Heart right ventricle (tissue), 16 donors: ENCODE data around the gene CA14. TPM values are rescaled to one million over a fixed set of nuclear protein-coding genes. Genes with fewer than 3 reads are reported as not detected.
A peak's percentile ranks its signal among the peaks of the same experiment; 100 is the strongest.

ENCODE experiments used
- ATAC-seq, 8 donors: fragments of 200-7000 bp; cut with Tn5 transposase; one replicate each; pipeline ENCODE4 v1.9.1; 2020; ENCODE audit warnings: mild to moderate bottlenecking in 8 of 8, moderate library complexity in 8 of 8, moderate number of reproducible peaks in 1 of 8
- DNase-seq, 2 donors: peaks; one replicate each; pipeline ENCODE4 v3.0.0-alpha.2; 2020
- H3K27ac ChIP-seq, 10 donors: fragments of 200-600 bp; sonication (generic) in 2 of 10; one replicate each; pipeline versions ENCODE4 v1.5.0 to v1.8.0; 2020 to 2022; ENCODE audit warnings: mild to moderate bottlenecking in 3 of 10
- H3K27me3 ChIP-seq, 7 donors: fragments of 200-600 bp; one replicate each; pipeline ENCODE4 v1.8.0; 2021 to 2022; ENCODE audit warnings: mild to moderate bottlenecking in 2 of 7
- H3K36me3 ChIP-seq, 9 donors: fragments of 200-600 bp; sonication (generic) in 1 of 9; one replicate each; pipeline versions ENCODE4 v1.5.0 to v1.8.0; 2020 to 2022; ENCODE audit warnings: mild to moderate bottlenecking in 2 of 9
- H3K4me1 ChIP-seq, 9 donors: fragments of 200-600 bp; sonication (generic) in 1 of 9; one replicate each; pipeline versions ENCODE4 v1.5.0 to v1.8.0; 2020 to 2022; ENCODE audit warnings: mild to moderate bottlenecking in 4 of 9
- H3K4me3 ChIP-seq, 10 donors: fragments of 200-600 bp; sonication (generic) in 2 of 10; one replicate each; pipeline versions ENCODE4 v1.5.0 to v1.8.0; 2020 to 2022; ENCODE audit warnings: mild to moderate bottlenecking in 7 of 10, moderate library complexity in 2 of 10
- H3K9me3 ChIP-seq, 11 donors: fragments of 200-600 bp in 10 of 11; sonication (generic) in 2 of 11; one replicate each; pipeline versions ENCODE4 v1.5.0 to v1.8.0; 2013 to 2022; ENCODE audit warnings: mild to moderate bottlenecking in 2 of 11, control low read depth in 1 of 11, moderate library complexity in 1 of 11
- CTCF ChIP-seq, 9 donors: fragments of 200-600 bp; sonication (generic) in 2 of 9; IDR thresholded peaks; one replicate each; pipeline versions ENCODE4 v1.5.0 to v1.8.0; 2021 to 2022; ENCODE audit warnings: antibody characterized with exemption in 9 of 9, mild to moderate bottlenecking in 5 of 9, moderate library complexity in 1 of 9
- WGBS, 2 donors: extraction: QIAGEN DNeasy Blood & Tissue Kit; methylation state at CpG; one replicate each; pipeline ENCODE4 v1.1.7; 2013; ENCODE audit warnings: inconsistent platforms in 1 of 2; 5-methylcytosine and 5-hydroxymethylcytosine counted together
- intact Hi-C, 10 donors: fragments of 100-400 bp; cut with DNase I; formaldehyde crosslinking; loops; one replicate each; pipeline versions ENCODE4 v1.11.1 to v1.14.2; 2022
- polyA plus RNA-seq, 2 donors: library from polyadenylated mRNA; stranded (reverse); fragments of 200-250 nt; gene quantifications; one replicate each; pipeline ENCODE4 v1.2.3, GENCODE V29; 2013
- total RNA-seq, 10 donors: library from RNA; stranded (reverse); fragmentation: NEBNext Ultra II Directional in 3 of 10; extraction: Animal tissue kit (Norgen Biotek cat#: 25700) in 3 of 10; gene quantifications; one replicate each; pipeline versions ENCODE4 v1.2.1 to v1.2.4, GENCODE V29; 2021 to 2023
- donor health status: Arrhythmogenic right ventricular cardiomyopathy.
- donor health status: ischemic (EF 13 %, LVEDD 7.1; RV severe dilation, severe dysfunction).
- donor health status: healthy with polysubstance abuse.
- donor health status: DM: no; HTN: yes; CAD: no.
- donor health status: DM: no; HTN: no; CAD: no.
- donor health status: ischemic (EF 25% LVEDD 6.9; RV normal size, moderate dysfunction).
- donor health status: ischemic (EF 25% LVEDD 5.7; RV mildly dilated, moderate dysfunction).
- donor health status: healthy.
- donor health status: DM: yes; HTN: yes; CAD: no.
- donor health status: Ischemic cardiomyopathy.
- donor health status: ischemic (EF 35%, LVEDD 5.7; RV mildly dilated, moderate dysfunction).
- donor health status: nonischemic (EF 11% LVEDD 7.7; RV severe dilation, severe dysfunction).
- donor health status: DM: yes; HTN: yes; CAD: no.
- donor health status: PGD.
- donor health status: ischemic (EF 29% LVEDD 5.4; RV normal size, mild dysfunction).
- donor health status: nonischemic (EF 23%, LVEDD 6.1; RV moderate dilation, normal function).

The CA14 gene
- total and polyA plus RNA-seq, 12 donors: 0.48 to 18.5 (median 3.4) TPM

- Histone ChIP-seq H3K27ac (peak overlapping the region in 3 of 10 donors; percentile 26 to 59 (median 34)), H3K36me3 (peaks cover 0 to 4% (median 1%) of the 10 kb centered on the region in 9 donors), H3K9me3 (no peaks in the 10 kb centered on the region), H3K4me3 (no peak overlapping the region), H3K27me3 (peaks cover 0 to 32% (median 0%) of the 10 kb centered on the region in 7 donors), H3K4me1 (peaks cover 5 to 48% (median 22%) of the 10 kb centered on the region in 9 donors)
- intact Hi-C loops: loop anchor here in 3 of 10 donors (5.0 to 10.0 kb wide), 3 partner anchors 63 to 436 kb away; partner anchors contain the start of genes GOLPH3L (in 1 of the 3) and PRPF3 (in 1 of the 3)
- peak in 2 of 8 donors; percentile 17 to 39 for ATAC-seq
- 36 to 53% methylated on average over 4 of the region's 4 CpGs for WGBS, 2 donors
- DNase-seq: no peak
- TF ChIP-seq CTCF (IDR thresholded peaks at IDR 0.05): no peak
These were observed 1.6 kb downstream of the CA14 start for GRCh38 chr1:150259217-150259616.

GRCh38 chr1:150259758-150260669, 2.4 kb downstream of the CA14 start:
- peak overlapping the region in 1 of 10 donors; percentile 10 for H3K4me3 ChIP-seq
- WGBS, 2 donors: 18 to 20% methylated on average over 11 of the region's 11 CpGs
- DNase-seq (no peak), ATAC-seq (peak in 7 of 8 donors; percentile 8 to 75 (median 37))
- TF ChIP-seq CTCF (IDR thresholded peaks at IDR 0.05): no peak
- H3K9me3 ChIP-seq: no peaks in the 10 kb centered on the region
- H3K27ac ChIP-seq: peak overlapping the region in 5 of 10 donors; percentile 15 to 59 (median 37)
- H3K27me3 ChIP-seq: peaks cover 0 to 32% (median 0%) of the 10 kb centered on the region in 7 donors
- peaks cover 5 to 48% (median 22%) of the 10 kb centered on the region in 9 donors for H3K4me1 ChIP-seq
- intact Hi-C loops: loop anchor here in 3 of 10 donors (5.0 to 10.0 kb wide), 3 partner anchors 62 to 435 kb away; partner anchors contain the start of genes GOLPH3L (in 1 of the 3) and PRPF3 (in 1 of the 3)
- peaks cover 0 to 12% (median 9%) of the 10 kb centered on the region in 9 donors for H3K36me3 ChIP-seq

- DNase-seq: no peak
- Histone ChIP-seq H3K4me1 (peaks cover 5 to 38% (median 12%) of the 10 kb centered on the region in 9 donors), H3K27ac (no peak overlapping the region), H3K4me3 (no peak overlapping the region), H3K9me3 (no peaks in the 10 kb centered on the region), H3K36me3 (peaks cover 0 to 26% (median 23%) of the 10 kb centered on the region in 9 donors), H3K27me3 (peaks cover 0 to 30% (median 0%) of the 10 kb centered on the region in 7 donors)
- intact Hi-C loops: no loop called here
- no peak for ATAC-seq
- WGBS, 2 donors: 89 to 94% methylated on average over 6 of the region's 6 CpGs
- TF ChIP-seq CTCF (IDR thresholded peaks at IDR 0.05): no peak
These were observed 3.8 kb downstream of the CA14 start for GRCh38 chr1:150261367-150261766.
